ENCODE data around the gene WIF1. TPM values are rescaled to one million over a fixed set of nuclear protein-coding genes. Genes with fewer than 3 reads are reported as not detected.

Gene WIF1
- total RNA-seq, 4 donors from 2014 or later = 1.6 to 3.0 TPM; not detected in 2

DNA sequence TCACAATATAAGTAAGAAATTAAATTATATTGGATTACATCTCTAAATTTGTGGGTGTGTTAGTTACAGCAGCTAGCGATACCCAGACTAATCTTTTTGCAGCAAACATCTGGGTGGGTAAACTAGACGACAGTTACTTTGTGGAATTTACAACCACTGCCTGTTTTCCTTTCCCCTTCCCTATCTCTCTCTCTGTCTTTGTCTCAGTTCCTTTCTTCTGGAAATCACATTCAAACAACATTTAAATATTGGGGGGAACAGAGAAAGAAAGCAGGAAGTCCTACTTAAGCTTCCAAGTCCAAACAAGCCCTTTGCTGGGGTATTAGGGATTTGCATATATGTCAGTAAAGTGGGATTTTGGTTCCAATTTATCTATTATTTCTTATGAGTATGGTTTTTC lies 97.6 kb downstream of the WIF1 start:
- peaks cover 0 to 15% (median 0%) of the 10 kb centered on the region in 3 donors for H3K9me3 ChIP-seq
- peaks cover 16% of the 10 kb centered on the region for H3K27me3 ChIP-seq
- H3K27ac ChIP-seq = no peak overlapping the region
- 55 to 71% methylated on average over 2 of the region's 2 CpGs for WGBS, 2 donors (ENCODE audit: low coverage in 1 of 2)
- no peak overlapping the region for H3K4me3 ChIP-seq
- H3K36me3 ChIP-seq = no peaks in the 10 kb centered on the region
- TF ChIP-seq EP300 (IDR thresholded peaks at IDR 0.05) (no peak), CTCF (IDR thresholded peaks at IDR 0.05) (no peak), POLR2A (IDR thresholded peaks at IDR 0.05) (no peak), POLR2AphosphoS5 (IDR thresholded peaks at IDR 0.05) (no peak)
- no peak for ATAC-seq
- no peaks in the 10 kb centered on the region for H3K4me1 ChIP-seq

DNA sequence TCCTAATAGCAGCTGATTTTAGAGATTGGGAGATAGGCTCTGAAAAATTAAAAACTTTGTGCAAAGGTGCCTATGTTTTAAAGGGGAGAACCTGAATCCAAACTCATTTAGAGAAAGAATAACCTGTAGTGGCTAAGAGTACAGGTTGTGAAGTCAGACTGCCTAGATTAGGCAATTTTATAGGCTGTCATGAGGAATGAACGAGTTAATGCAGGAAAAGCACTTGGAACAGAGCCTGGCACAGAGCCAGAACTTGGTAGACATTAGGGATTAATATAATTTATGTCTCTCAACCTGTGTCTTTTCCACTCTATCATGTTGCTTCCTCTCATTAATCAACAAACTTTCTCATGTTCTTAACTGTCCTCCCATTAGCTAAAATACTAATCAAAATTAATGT lies 98.1 kb downstream of the WIF1 start:
- Histone ChIP-seq H3K9me3 (peaks cover 0 to 11% (median 0%) of the 10 kb centered on the region in 3 donors), H3K4me1 (no peaks in the 10 kb centered on the region), H3K27ac (no peak overlapping the region), H3K36me3 (no peaks in the 10 kb centered on the region), H3K27me3 (peaks cover 16% of the 10 kb centered on the region), H3K4me3 (no peak overlapping the region)
- no peak for ATAC-seq
- TF ChIP-seq POLR2AphosphoS5 (IDR thresholded peaks at IDR 0.05) (no peak), POLR2A (IDR thresholded peaks at IDR 0.05) (no peak), EP300 (IDR thresholded peaks at IDR 0.05) (no peak), CTCF (IDR thresholded peaks at IDR 0.05) (no peak)
- 19 to 56% methylated on average over 1 of the region's 1 CpG for WGBS, 2 donors (ENCODE audit: low coverage in 1 of 2)

- Histone ChIP-seq H3K27me3 (peaks cover 16% of the 10 kb centered on the region), H3K4me1 (no peaks in the 10 kb centered on the region), H3K4me3 (no peak overlapping the region), H3K9me3 (peaks cover 0 to 10% (median 0%) of the 10 kb centered on the region in 3 donors), H3K36me3 (no peaks in the 10 kb centered on the region), H3K27ac (no peak overlapping the region)
- ATAC-seq = no peak
- 77 to 94% methylated on average over 2 to 3 of the region's 3 CpGs for WGBS, 2 donors (ENCODE audit: low coverage in 1 of 2)
- no peak for TF ChIP-seq POLR2A (IDR thresholded peaks at IDR 0.05)
- TF ChIP-seq POLR2AphosphoS5 (IDR thresholded peaks at IDR 0.05) = no peak
- no peak for TF ChIP-seq CTCF (IDR thresholded peaks at IDR 0.05)
- TF ChIP-seq EP300 (IDR thresholded peaks at IDR 0.05) = no peak
These were observed 98.7 kb downstream of the WIF1 start for GRCh38 chr12:65022421-65022820.

DNA sequence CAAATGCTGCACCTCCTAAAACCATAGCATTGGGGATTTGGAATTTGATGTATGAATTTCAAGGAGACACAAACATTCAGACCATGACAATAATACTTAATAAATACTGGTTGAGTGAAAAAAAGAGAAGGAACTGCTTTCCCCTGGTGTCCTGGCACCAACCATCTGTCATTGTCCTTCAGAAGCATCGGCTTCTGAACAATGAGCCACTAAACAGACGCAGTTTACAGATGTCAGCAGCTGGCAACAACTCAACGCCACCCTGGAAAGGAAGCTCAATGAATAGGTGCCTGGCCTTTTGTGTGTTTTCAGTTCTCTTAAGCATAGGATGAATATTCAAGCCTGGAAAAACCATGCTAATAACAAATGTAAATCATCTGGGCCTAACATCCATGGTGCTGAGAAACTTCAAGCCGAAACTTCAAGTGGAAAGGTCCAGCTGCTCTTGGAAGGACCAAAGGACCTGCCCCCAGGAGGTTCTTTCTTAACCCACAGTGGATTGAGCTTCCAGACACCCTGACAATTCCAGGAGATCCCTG lies 101.3 kb downstream of the WIF1 start:
- Histone ChIP-seq H3K36me3 (no peaks in the 10 kb centered on the region), H3K9me3 (no peaks in the 10 kb centered on the region), H3K27me3 (peaks cover 21% of the 10 kb centered on the region), H3K27ac (no peak overlapping the region), H3K4me3 (no peak overlapping the region), H3K4me1 (no peaks in the 10 kb centered on the region)
- no peak for TF ChIP-seq POLR2AphosphoS5 (IDR thresholded peaks at IDR 0.05)
- TF ChIP-seq EP300 (IDR thresholded peaks at IDR 0.05) = no peak
- TF ChIP-seq CTCF (IDR thresholded peaks at IDR 0.05) = no peak
- TF ChIP-seq POLR2A (IDR thresholded peaks at IDR 0.05) = no peak
- 44 to 82% methylated on average over 3 to 4 of the region's 4 CpGs for WGBS, 2 donors (ENCODE audit: low coverage in 1 of 2)
- no peak for ATAC-seq

- Histone ChIP-seq H3K27ac (no peak overlapping the region), H3K9me3 (no peaks in the 10 kb centered on the region), H3K4me1 (no peaks in the 10 kb centered on the region), H3K27me3 (peaks cover 12% of the 10 kb centered on the region), H3K4me3 (no peak overlapping the region), H3K36me3 (no peaks in the 10 kb centered on the region)
- no peak for ATAC-seq
- TF ChIP-seq POLR2AphosphoS5 (IDR thresholded peaks at IDR 0.05) (no peak), EP300 (IDR thresholded peaks at IDR 0.05) (no peak), POLR2A (IDR thresholded peaks at IDR 0.05) (no peak), CTCF (IDR thresholded peaks at IDR 0.05) (no peak)
These were observed 104.0 kb downstream of the WIF1 start for GRCh38 chr12:65016881-65017650.

All from gastroesophageal sphincter (tissue), 4 donors.